Suprapubic skin (tissue), 4 donors: ENCODE data around the gene C9orf153. TPM values are rescaled to one million over a fixed set of nuclear protein-coding genes. Genes with fewer than 3 reads are reported as not detected.

ENCODE experiments used
- DNase-seq, 2 donors: peaks; one replicate each; pipeline ENCODE4 v3.0.0-alpha.2; 2019; ENCODE audit warnings: low spot score in 2 of 2
- H3K27ac ChIP-seq: fragments of 200-600 bp; sonication (generic); one replicate; pipeline ENCODE4 v1.5.1; 2019
- H3K27me3 ChIP-seq: fragments of 200-600 bp; sonication (generic); one replicate; pipeline ENCODE4 v1.5.1; 2019
- H3K36me3 ChIP-seq: fragments of 200-600 bp; sonication (generic); one replicate; pipeline ENCODE4 v1.5.1; 2019
- H3K4me1 ChIP-seq: fragments of 200-600 bp; sonication (generic); one replicate; pipeline ENCODE4 v1.5.1; 2019
- H3K4me3 ChIP-seq: fragments of 200-600 bp; sonication (generic); one replicate; pipeline ENCODE4 v1.5.1; 2019; ENCODE audit warnings: mild to moderate bottlenecking
- H3K9me3 ChIP-seq: fragments of 200-600 bp; sonication (generic); one replicate; pipeline ENCODE4 v1.5.1; 2019
- CTCF ChIP-seq, 2 donors: fragments of 200-600 bp in 1 of 2; fragments of 450-650 bp in 1 of 2; sonication (generic) in 1 of 2; IDR thresholded peaks; one replicate each; pipeline ENCODE4 v1.5.1; 2016 to 2019; ENCODE audit warnings: antibody characterized with exemption in 2 of 2, mild to moderate bottlenecking in 1 of 2, moderate library complexity in 1 of 2
- EP300 ChIP-seq: sonication (generic); formaldehyde crosslinking; IDR thresholded peaks from one replicate; pipeline ENCODE4 v1.6.1; 2017; ENCODE audit warnings: antibody characterized with exemption
- POLR2A ChIP-seq, 2 donors: fragments of 450-650 bp; IDR thresholded peaks; one replicate each; pipeline ENCODE4 v1.6.1; 2017; ENCODE audit warnings: antibody characterized with exemption in 2 of 2, mild to moderate bottlenecking in 2 of 2, moderate library complexity in 2 of 2
- POLR2AphosphoS5 ChIP-seq, 3 donors: sonication (generic); formaldehyde crosslinking; IDR thresholded peaks; one replicate each; pipeline ENCODE4 v1.6.1; 2017; ENCODE audit warnings: antibody characterized with exemption in 3 of 3
- WGBS: methylation state at CpG from one replicate; pipeline ENCODE4 v1.1.5; 2018; 5-methylcytosine and 5-hydroxymethylcytosine counted together
- total RNA-seq, 4 donors: library from RNA; depleted of rRNA; stranded (reverse); fragments of >200 nt; gene quantifications; one replicate each; pipeline ENCODE4 v1.1.0, GENCODE V29; 2016

Gene C9orf153
- total RNA-seq, 4 donors from 2014 or later, result 0.34 to 7.6 TPM; not detected in 2

DNA sequence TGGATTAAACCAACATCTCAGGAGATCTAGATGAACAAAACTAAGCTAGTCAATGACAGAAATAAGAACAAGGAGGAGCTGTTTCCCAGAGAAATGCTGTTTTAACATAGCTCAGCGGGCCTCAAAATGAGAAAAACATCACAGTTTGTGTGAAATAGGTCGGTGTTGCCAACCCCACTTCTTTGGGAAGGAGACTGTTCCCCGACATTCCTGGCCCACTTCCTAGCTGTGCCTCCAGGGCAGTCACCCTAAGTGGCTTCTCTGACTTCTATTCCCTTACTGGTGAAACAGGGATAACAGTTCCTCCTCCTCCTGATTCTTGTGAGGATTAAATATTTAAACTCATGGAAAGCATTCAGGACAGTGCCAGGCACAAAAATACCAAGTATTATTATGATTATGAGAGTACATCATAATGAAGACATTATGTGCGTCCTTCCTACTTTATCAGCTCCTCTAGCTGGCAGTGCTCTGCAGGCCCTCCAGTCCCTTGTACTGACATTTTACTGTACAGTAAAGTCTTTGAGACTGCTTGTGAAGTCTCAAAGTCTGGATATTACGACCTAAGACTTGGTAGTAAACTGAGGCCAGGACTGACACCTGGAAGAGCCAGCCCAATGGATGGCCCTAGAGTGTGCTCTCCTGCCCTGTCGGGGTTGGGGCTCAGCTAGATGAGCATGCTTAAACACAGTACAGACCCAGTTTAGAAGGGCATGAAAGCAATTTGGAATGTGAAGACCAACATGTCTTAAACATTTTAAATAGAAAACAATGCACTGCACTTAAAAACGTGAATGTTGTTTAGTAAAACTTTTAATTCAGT lies 15.6 kb upstream of the C9orf153 start:
- Histone ChIP-seq H3K4me1 (peaks cover 23% of the 10 kb centered on the region), H3K36me3 (peaks cover 20% of the 10 kb centered on the region), H3K9me3 (no peaks in the 10 kb centered on the region), H3K27ac (no peak overlapping the region), H3K27me3 (no peaks in the 10 kb centered on the region), H3K4me3 (no peak overlapping the region)
- 56% methylated on average over 7 of the region's 7 CpGs for WGBS
- no peak for DNase-seq
- no peak for TF ChIP-seq EP300
- no peak for TF ChIP-seq POLR2AphosphoS5 (IDR thresholded peaks at IDR 0.05)
- TF ChIP-seq POLR2A (IDR thresholded peaks at IDR 0.05), result no peak
- TF ChIP-seq CTCF (IDR thresholded peaks at IDR 0.05), result no peak

GRCh38 chr9:86272221-86272620 lies 12.8 kb upstream of the C9orf153 start:
- H3K27me3 ChIP-seq, result no peaks in the 10 kb centered on the region
- WGBS, result 94% methylated on average over 4 of the region's 4 CpGs
- H3K4me1 ChIP-seq, result peaks cover 19% of the 10 kb centered on the region
- DNase-seq, result no peak
- H3K36me3 ChIP-seq, result peaks cover 25% of the 10 kb centered on the region
- H3K27ac ChIP-seq, result no peak overlapping the region
- no peaks in the 10 kb centered on the region for H3K9me3 ChIP-seq
- H3K4me3 ChIP-seq, result no peak overlapping the region
- TF ChIP-seq POLR2AphosphoS5 (IDR thresholded peaks at IDR 0.05) (no peak), POLR2A (IDR thresholded peaks at IDR 0.05) (no peak), CTCF (IDR thresholded peaks at IDR 0.05) (no peak), EP300 (no peak)

- 95% methylated on average over 6 of the region's 6 CpGs for WGBS
- no peak for DNase-seq
Measured at GRCh38 chr9:86263876-86264275, 4.4 kb upstream of the C9orf153 start.

DNA sequence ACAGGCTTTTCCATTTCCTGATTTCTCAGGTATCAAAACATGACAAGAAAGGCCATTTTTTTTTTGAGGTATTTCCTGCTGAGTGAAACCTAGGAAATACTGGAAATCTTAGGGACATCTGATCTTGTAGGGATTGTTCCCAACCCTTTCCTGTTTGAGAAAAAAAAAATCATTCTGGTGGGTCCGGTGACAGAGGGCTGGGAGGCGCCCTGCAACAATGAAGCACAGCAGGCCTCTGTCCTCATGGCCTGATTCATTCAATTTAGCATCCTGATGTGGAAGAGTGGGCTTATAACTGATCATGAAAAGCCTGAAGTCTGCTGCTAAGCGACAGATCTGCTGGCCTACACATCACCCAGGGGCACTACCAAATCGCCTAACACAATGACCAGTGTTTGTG lies 3.0 kb upstream of the C9orf153 start:
- 68% methylated on average over 3 of the region's 4 CpGs for WGBS
- TF ChIP-seq POLR2AphosphoS5 (IDR thresholded peaks at IDR 0.05) (no peak), POLR2A (IDR thresholded peaks at IDR 0.05) (no peak), EP300 (no peak), CTCF (IDR thresholded peaks at IDR 0.05) (no peak)
- Histone ChIP-seq H3K27me3 (no peaks in the 10 kb centered on the region), H3K4me1 (no peaks in the 10 kb centered on the region), H3K4me3 (no peak overlapping the region), H3K36me3 (peaks cover 28% of the 10 kb centered on the region), H3K9me3 (no peaks in the 10 kb centered on the region), H3K27ac (no peak overlapping the region)
- DNase-seq, result no peak

More at GRCh38 chr9:86263876-86264275, 4.4 kb upstream of the C9orf153 start:
- Histone ChIP-seq H3K27ac (no peak overlapping the region), H3K4me1 (no peaks in the 10 kb centered on the region), H3K4me3 (no peak overlapping the region), H3K27me3 (no peaks in the 10 kb centered on the region), H3K36me3 (peaks cover 32% of the 10 kb centered on the region), H3K9me3 (no peaks in the 10 kb centered on the region)
- TF ChIP-seq CTCF (IDR thresholded peaks at IDR 0.05) (no peak), POLR2A (IDR thresholded peaks at IDR 0.05) (no peak), EP300 (no peak), POLR2AphosphoS5 (IDR thresholded peaks at IDR 0.05) (no peak)

DNA sequence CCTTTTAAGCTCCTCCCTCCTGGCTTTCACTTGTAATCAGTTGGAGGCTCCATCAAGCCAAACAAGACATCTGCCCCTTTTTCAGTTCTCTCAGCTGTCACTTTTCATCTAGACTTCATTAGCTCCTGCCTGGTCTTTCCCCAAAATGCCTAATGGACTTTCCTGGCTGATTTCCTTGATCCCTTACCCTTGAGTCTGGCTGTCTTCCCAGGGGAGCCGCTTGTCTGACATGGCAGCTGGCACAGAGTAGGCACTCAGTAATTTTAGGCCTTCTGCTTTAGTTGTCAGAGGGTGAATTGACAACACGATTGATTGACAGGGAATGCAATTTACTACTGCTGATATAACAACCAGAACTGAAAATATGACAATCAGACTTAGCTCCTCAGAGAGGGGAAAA lies 2.1 kb downstream of the C9orf153 start:
- Histone ChIP-seq H3K36me3 (peaks cover 4% of the 10 kb centered on the region), H3K27me3 (no peaks in the 10 kb centered on the region), H3K4me1 (no peaks in the 10 kb centered on the region), H3K27ac (no peak overlapping the region), H3K4me3 (no peak overlapping the region), H3K9me3 (no peaks in the 10 kb centered on the region)
- no peak for DNase-seq
- WGBS, result 72% methylated on average over 2 of the region's 2 CpGs
- TF ChIP-seq EP300 (no peak), CTCF (IDR thresholded peaks at IDR 0.05) (no peak), POLR2A (IDR thresholded peaks at IDR 0.05) (no peak), POLR2AphosphoS5 (IDR thresholded peaks at IDR 0.05) (no peak)
